Measurements from ENCODE around the gene SLC6A19. TPM values are rescaled to one million over a fixed set of nuclear protein-coding genes. Genes with fewer than 3 reads are reported as not detected.

The SLC6A19 gene
- total and polyA plus RNA-seq, 9 of the 15 experiments (the other 6 are each of a cell fraction or from before 2014, with no cell fraction given), result 0.03 to 1.6 (median 0.59) TPM

- TF ChIP-seq RHOXF2B (CRISPR knock-in tag; conservative IDR thresholded peaks at IDR 0.05) (no peak), CC2D1A (IDR thresholded peaks at IDR 0.05) (no peak), DMBX1 (CRISPR knock-in tag; IDR thresholded peaks at IDR 0.05; ENCODE audit: borderline replicate concordance) (no peak), ZNF79 (CRISPR knock-in tag; IDR thresholded peaks at IDR 0.05; ENCODE audit: low read depth) (no peak), ZNF146 (CRISPR knock-in tag; IDR thresholded peaks at IDR 0.05; ENCODE audit: unreplicated experiment) (peak; percentile 100), CBX1 (IDR thresholded peaks at IDR 0.05; ENCODE audit: low read depth) (0 out of 2 replicates have a peak, but pooled peaks have one; percentile 28), ZNF408 (CRISPR knock-in tag; IDR thresholded peaks at IDR 0.05; ENCODE audit: low read depth) (no peak), ZSCAN29 (IDR thresholded peaks at IDR 0.05) (no peak), PTBP1 (IDR thresholded peaks at IDR 0.05; ENCODE audit: low read depth, low read length) (0 out of 2 replicates have a peak, but pooled peaks have one; percentile 26), RCOR1 (IDR thresholded peaks at IDR 0.05; ENCODE audit: borderline replicate concordance in 1 of 2, low read depth in 2 of 2, low read length in 2 of 2) (0 out of 4 replicates have a peak, but pooled peaks of 1 of the 2 experiments have one; percentile 16), MXI1 (IDR thresholded peaks at IDR 0.05; ENCODE audit: low read depth, low read length) (no peak), BCOR (IDR thresholded peaks at IDR 0.05) (peak; percentile 54; the same call in 1 of the 2 replicates), YBX1 (IDR thresholded peaks at IDR 0.05) (no peak), MYNN (IDR thresholded peaks at IDR 0.05) (no peak), MYNN (CRISPR knock-in tag; IDR thresholded peaks at IDR 0.05) (no peak), SRSF1 (IDR thresholded peaks at IDR 0.05; ENCODE audit: low read depth, low read length) (no peak), IRF9 (tag; IDR thresholded peaks at IDR 0.05) (no peak)
- TF ChIP-seq, protein P1, sequence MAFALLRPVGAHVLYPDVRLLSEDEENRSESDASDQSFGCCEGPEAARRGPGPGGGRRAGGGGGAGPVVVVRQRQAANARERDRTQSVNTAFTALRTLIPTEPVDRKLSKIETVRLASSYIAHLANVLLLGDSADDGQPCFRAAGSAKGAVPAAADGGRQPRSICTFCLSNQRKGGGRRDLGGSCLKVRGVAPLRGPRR (CRISPR knock-in tag; IDR thresholded peaks at IDR 0.05), result no peak
Measured at GRCh38 chr5:1194378-1194777, 7.0 kb upstream of the SLC6A19 start (continued).

Measured in K562 (cell line).